ENCODE data around the gene GLYR1.

The GLYR1 gene

GRCh38 chr16:4855804-4856203, 8.7 kb upstream of the GLYR1 start:
- Histone ChIP-seq H4K91ac (ENCODE audit: low read length) (no peak overlapping the region), H2AFZ (ENCODE audit: low read depth, low read length) (no peak overlapping the region), H3K4me2 (ENCODE audit: low read length, poor library complexity, severe bottlenecking) (no peak overlapping the region), H2BK5ac (ENCODE audit: low read depth, low read length, poor library complexity, severe bottlenecking) (no peak overlapping the region), H2BK120ac (ENCODE audit: low read depth, low read length) (no peak overlapping the region), H3K4ac (ENCODE audit: low read depth in 1 of 2, low read length in 2 of 2) (no peak overlapping the region), H3K23ac (ENCODE audit: low read length in 2 of 2) (no peak overlapping the region), H3K9ac (ENCODE audit: low read length) (no peak overlapping the region), H3K4me3 (ENCODE audit: insufficient read depth in 1 of 2, low read depth in 1 of 2, low read length in 2 of 2) (no peak overlapping the region), H3K27me3 (ENCODE audit: control insufficient read depth in 1 of 2, insufficient read depth in 1 of 2, low read length in 2 of 2) (no peaks in the 10 kb centered on the region), H3K36me3 (ENCODE audit: control insufficient read depth in 1 of 2, insufficient read depth in 2 of 2, low read depth in 1 of 2, low read length in 2 of 2) (peaks cover 43 to 77% of the 10 kb centered on the region in 2 experiments), H3K18ac (ENCODE audit: low read depth in 1 of 2, low read length in 2 of 2) (no peak overlapping the region), H2AK5ac (ENCODE audit: low read length, severe bottlenecking) (no peak overlapping the region), H3K4me1 (ENCODE audit: control insufficient read depth, insufficient read depth, low read depth, low read length) (peaks cover 17% of the 10 kb centered on the region), H3K14ac (ENCODE audit: low read length in 2 of 2) (no peak overlapping the region), H2BK12ac (ENCODE audit: low read length in 2 of 2) (no peak overlapping the region), H4K8ac (ENCODE audit: low read length) (no peak overlapping the region), H3K9me3 (ENCODE audit: control insufficient read depth, low read length) (no peaks in the 10 kb centered on the region), H3K27ac (ENCODE audit: low read length, poor library complexity, severe bottlenecking) (no peak overlapping the region), H2BK15ac (ENCODE audit: low read depth, poor library complexity, severe bottlenecking) (no peak overlapping the region), H3K79me1 (replicated peaks; ENCODE audit: low read length, poor library complexity, severe bottlenecking) (peaks cover 12% of the 10 kb centered on the region)
- 100% methylated on average over 1 of the region's 2 CpGs for WGBS
- DNase-seq, result no peak

DNA sequence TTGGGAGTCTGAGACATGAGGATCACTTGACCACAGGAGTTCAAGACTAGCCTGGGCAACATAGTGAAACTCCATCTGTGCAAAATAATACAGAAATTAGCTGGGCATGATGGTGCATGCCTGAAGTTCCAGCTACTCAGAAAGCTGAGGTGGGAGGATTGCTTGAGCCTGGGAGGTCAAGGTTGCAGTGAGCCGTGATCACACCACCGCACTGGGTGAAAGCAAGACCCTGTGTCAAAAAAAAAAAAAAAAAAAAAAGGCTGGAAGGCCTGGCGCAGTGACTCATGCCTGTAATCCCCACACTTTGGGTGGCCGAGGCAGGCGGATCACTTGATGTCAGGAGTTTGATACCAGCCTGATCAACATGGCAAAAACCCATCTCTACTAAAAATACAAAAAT, 8.3 kb upstream of the GLYR1 start:
- Histone ChIP-seq H3K18ac (ENCODE audit: low read depth in 1 of 2, low read length in 2 of 2) (no peak overlapping the region), H3K27me3 (ENCODE audit: control insufficient read depth in 1 of 2, insufficient read depth in 1 of 2, low read length in 2 of 2) (no peaks in the 10 kb centered on the region), H2BK120ac (ENCODE audit: low read depth, low read length) (no peak overlapping the region), H3K36me3 (ENCODE audit: control insufficient read depth in 1 of 2, insufficient read depth in 2 of 2, low read depth in 1 of 2, low read length in 2 of 2) (peaks cover 40 to 72% of the 10 kb centered on the region in 2 experiments), H3K27ac (ENCODE audit: low read length, poor library complexity, severe bottlenecking) (no peak overlapping the region), H2AFZ (ENCODE audit: low read depth, low read length) (no peak overlapping the region), H3K4me2 (ENCODE audit: low read length, poor library complexity, severe bottlenecking) (no peak overlapping the region), H3K79me1 (replicated peaks; ENCODE audit: low read length, poor library complexity, severe bottlenecking) (peaks cover 11% of the 10 kb centered on the region), H2AK5ac (ENCODE audit: low read length, severe bottlenecking) (no peak overlapping the region), H3K23ac (ENCODE audit: low read length in 2 of 2) (no peak overlapping the region), H3K4me1 (ENCODE audit: control insufficient read depth, insufficient read depth, low read depth, low read length) (peaks cover 17% of the 10 kb centered on the region), H3K9ac (ENCODE audit: low read length) (no peak overlapping the region), H4K91ac (ENCODE audit: low read length) (no peak overlapping the region), H3K4me3 (ENCODE audit: insufficient read depth in 1 of 2, low read depth in 1 of 2, low read length in 2 of 2) (no peak overlapping the region), H2BK15ac (ENCODE audit: low read depth, poor library complexity, severe bottlenecking) (no peak overlapping the region), H2BK5ac (ENCODE audit: low read depth, low read length, poor library complexity, severe bottlenecking) (no peak overlapping the region), H3K9me3 (ENCODE audit: control insufficient read depth, low read length) (no peaks in the 10 kb centered on the region), H4K8ac (ENCODE audit: low read length) (no peak overlapping the region), H2BK12ac (ENCODE audit: low read length in 2 of 2) (no peak overlapping the region), H3K14ac (ENCODE audit: low read length in 2 of 2) (no peak overlapping the region), H3K4ac (ENCODE audit: low read depth in 1 of 2, low read length in 2 of 2) (no peak overlapping the region)
- WGBS, result 86% methylated on average over 5 of the region's 5 CpGs
- DNase-seq, result no peak

- H2BK120ac ChIP-seq (ENCODE audit: low read depth, low read length), result no peak overlapping the region
- H2BK12ac ChIP-seq (ENCODE audit: low read length in 2 of 2), result no peak overlapping the region
- H4K91ac ChIP-seq (ENCODE audit: low read length), result no peak overlapping the region
- peak overlapping the region; percentile 71 for H3K9ac ChIP-seq (ENCODE audit: low read length)
- H3K9me3 ChIP-seq (ENCODE audit: control insufficient read depth, low read length), result no peaks in the 10 kb centered on the region
- H4K8ac ChIP-seq (ENCODE audit: low read length), result no peak overlapping the region
- peaks cover 8% of the 10 kb centered on the region for H3K4me1 ChIP-seq (ENCODE audit: control insufficient read depth, insufficient read depth, low read depth, low read length)
- no peak overlapping the region for H3K23ac ChIP-seq (ENCODE audit: low read length in 2 of 2)
- H2AFZ ChIP-seq (ENCODE audit: low read depth, low read length), result no peak overlapping the region
- H2AK5ac ChIP-seq (ENCODE audit: low read length, severe bottlenecking), result no peak overlapping the region
- H3K4ac ChIP-seq (ENCODE audit: low read depth in 1 of 2, low read length in 2 of 2), result no peak overlapping the region
- peaks cover 29 to 42% of the 10 kb centered on the region in 2 experiments for H3K36me3 ChIP-seq (ENCODE audit: control insufficient read depth in 1 of 2, insufficient read depth in 2 of 2, low read depth in 1 of 2, low read length in 2 of 2)
- H2BK5ac ChIP-seq (ENCODE audit: low read depth, low read length, poor library complexity, severe bottlenecking), result no peak overlapping the region
- no peak overlapping the region for H3K27ac ChIP-seq (ENCODE audit: low read length, poor library complexity, severe bottlenecking)
- no peak overlapping the region for H3K4me2 ChIP-seq (ENCODE audit: low read length, poor library complexity, severe bottlenecking)
- peak; percentile 30 for DNase-seq
- H3K27me3 ChIP-seq (ENCODE audit: control insufficient read depth in 1 of 2, insufficient read depth in 1 of 2, low read length in 2 of 2), result no peaks in the 10 kb centered on the region
- H3K18ac ChIP-seq (ENCODE audit: low read depth in 1 of 2, low read length in 2 of 2), result no peak overlapping the region
- H3K79me1 ChIP-seq (replicated peaks; ENCODE audit: low read length, poor library complexity, severe bottlenecking), result peaks cover 11% of the 10 kb centered on the region
- H2BK15ac ChIP-seq (ENCODE audit: low read depth, poor library complexity, severe bottlenecking), result no peak overlapping the region
- 98% methylated on average over 1 of the region's 1 CpG for WGBS
- no peak overlapping the region for H3K14ac ChIP-seq (ENCODE audit: low read length in 2 of 2)
- peak overlapping the region in 1 of 2 experiments; percentile 10 for H3K4me3 ChIP-seq (ENCODE audit: insufficient read depth in 1 of 2, low read depth in 1 of 2, low read length in 2 of 2)
Measured at GRCh38 chr16:4852221-4852872, 5.3 kb upstream of the GLYR1 start.

DNA sequence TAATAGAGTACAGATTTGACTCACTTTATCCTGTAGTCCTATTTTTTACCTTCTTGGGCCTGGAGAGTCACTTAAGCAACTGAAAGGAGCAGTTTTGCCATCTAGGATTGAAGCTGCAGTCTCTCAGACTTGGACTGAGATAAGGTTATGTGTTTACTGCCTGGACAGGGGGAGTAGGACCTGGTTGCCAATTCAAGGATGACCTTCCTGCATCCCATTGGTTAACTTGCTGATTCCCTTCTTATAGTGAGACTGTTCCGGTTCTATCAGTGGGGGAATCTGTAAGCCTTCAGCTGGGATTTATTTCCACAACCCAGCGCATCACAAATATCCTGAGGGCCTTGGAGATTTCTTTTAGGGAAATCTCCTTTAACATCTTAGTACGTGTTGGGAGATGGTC, 3.1 kb upstream of the GLYR1 start:
- H3K4me1 ChIP-seq (ENCODE audit: control insufficient read depth, insufficient read depth, low read depth, low read length), result peaks cover 8% of the 10 kb centered on the region
- H3K4me2 ChIP-seq (ENCODE audit: low read length, poor library complexity, severe bottlenecking), result no peak overlapping the region
- no peak overlapping the region for H3K18ac ChIP-seq (ENCODE audit: low read depth in 1 of 2, low read length in 2 of 2)
- H3K79me1 ChIP-seq (replicated peaks; ENCODE audit: low read length, poor library complexity, severe bottlenecking), result peaks cover 6% of the 10 kb centered on the region
- peak; percentile 15 for DNase-seq
- H3K14ac ChIP-seq (ENCODE audit: low read length in 2 of 2), result no peak overlapping the region
- peaks cover 22 to 26% of the 10 kb centered on the region in 2 experiments for H3K36me3 ChIP-seq (ENCODE audit: control insufficient read depth in 1 of 2, insufficient read depth in 2 of 2, low read depth in 1 of 2, low read length in 2 of 2)
- H2BK5ac ChIP-seq (ENCODE audit: low read depth, low read length, poor library complexity, severe bottlenecking), result no peak overlapping the region
- no peak overlapping the region for H2BK120ac ChIP-seq (ENCODE audit: low read depth, low read length)
- peak overlapping the region in 1 of 2 experiments; percentile 88 for H3K4me3 ChIP-seq (ENCODE audit: insufficient read depth in 1 of 2, low read depth in 1 of 2, low read length in 2 of 2)
- H4K91ac ChIP-seq (ENCODE audit: low read length), result no peak overlapping the region
- H3K9me3 ChIP-seq (ENCODE audit: control insufficient read depth, low read length), result no peaks in the 10 kb centered on the region
- no peaks in the 10 kb centered on the region for H3K27me3 ChIP-seq (ENCODE audit: control insufficient read depth in 1 of 2, insufficient read depth in 1 of 2, low read length in 2 of 2)
- H3K27ac ChIP-seq (ENCODE audit: low read length, poor library complexity, severe bottlenecking), result no peak overlapping the region
- H3K4ac ChIP-seq (ENCODE audit: low read depth in 1 of 2, low read length in 2 of 2), result no peak overlapping the region
- no peak overlapping the region for H2BK12ac ChIP-seq (ENCODE audit: low read length in 2 of 2)
- 83% methylated on average over 3 of the region's 3 CpGs for WGBS
- no peak overlapping the region for H2BK15ac ChIP-seq (ENCODE audit: low read depth, poor library complexity, severe bottlenecking)
- peak overlapping the region; percentile 96 for H3K9ac ChIP-seq (ENCODE audit: low read length)
- no peak overlapping the region for H2AK5ac ChIP-seq (ENCODE audit: low read length, severe bottlenecking)
- no peak overlapping the region for H3K23ac ChIP-seq (ENCODE audit: low read length in 2 of 2)
- no peak overlapping the region for H2AFZ ChIP-seq (ENCODE audit: low read depth, low read length)
- H4K8ac ChIP-seq (ENCODE audit: low read length), result no peak overlapping the region
